SK-N-SH treated with all-trans-retinoic acid at 6 μM for 48 hours (cell line): Measurements from ENCODE around the gene SMAP1.

Experiments
- ATAC-seq: fragments of 200-7000 bp; cut with Tn5 transposase; 3 replicates; pipeline ENCODE4 v1.9.1; 2020; ENCODE audit warnings: mild to moderate bottlenecking, moderate library complexity
- ARNTL ChIP-seq: fragments of 450-650 bp; formaldehyde crosslinking; IDR thresholded peaks from 2 replicates; pipeline ENCODE4 v1.5.0; 2020; ENCODE audit warnings: low read depth, mild to moderate bottlenecking, moderate library complexity, borderline replicate concordance
- BACH2 ChIP-seq: fragments of 250-450 bp; sonication (Bioruptor Pico); IDR thresholded peaks from 2 replicates; pipeline ENCODE4 v1.9.0; 2021; ENCODE audit warnings: mild to moderate bottlenecking, borderline replicate concordance
- CSDC2 ChIP-seq: fragments of 250-450 bp; sonication (Bioruptor Pico); IDR thresholded peaks from 2 replicates; pipeline ENCODE4 v1.5.0; 2020; ENCODE audit warnings: mild to moderate bottlenecking, moderate library complexity
- ISL1 ChIP-seq: fragments of 250-450 bp; sonication (Bioruptor Pico); IDR thresholded peaks from 2 replicates; pipeline ENCODE4 v2.1.2; 2022; ENCODE audit warnings: mild to moderate bottlenecking, moderate library complexity
- OSR1 ChIP-seq: fragments of 250-450 bp; sonication (Bioruptor Pico); IDR thresholded peaks from 2 replicates; pipeline ENCODE4 v1.8.0; 2022; ENCODE audit warnings: moderate library complexity, mild to moderate bottlenecking, inconsistent platforms
- PPARA ChIP-seq: fragments of 250-450 bp; sonication (Bioruptor Pico); IDR thresholded peaks from 2 replicates; pipeline ENCODE4 v1.5.0; 2020; ENCODE audit warnings: mild to moderate bottlenecking, borderline replicate concordance
- RARB ChIP-seq: fragments of 250-450 bp; sonication (Bioruptor Pico); IDR thresholded peaks from 2 replicates; pipeline ENCODE4 v1.8.0; 2021; ENCODE audit warnings: mild to moderate bottlenecking, moderate library complexity
- SNAI2 ChIP-seq: fragments of 250-450 bp; sonication (Bioruptor Pico); IDR thresholded peaks from 2 replicates; pipeline ENCODE4 v1.5.0; 2020; ENCODE audit warnings: mild to moderate bottlenecking, moderate library complexity
- TCF4 ChIP-seq: fragments of 250-450 bp; sonication (Bioruptor Pico); IDR thresholded peaks from 2 replicates; pipeline ENCODE4 v1.8.0; 2021; ENCODE audit warnings: mild to moderate bottlenecking, moderate library complexity, borderline replicate concordance
- TOX ChIP-seq: fragments of 250-450 bp; sonication (Bioruptor Pico); IDR thresholded peaks from 2 replicates; pipeline ENCODE4 v1.8.0; 2021; ENCODE audit warnings: mild to moderate bottlenecking, moderate library complexity, borderline replicate concordance
- ZC3H10 ChIP-seq: fragments of 250-450 bp; sonication (Bioruptor Pico); IDR thresholded peaks from 2 replicates; pipeline ENCODE4 v1.5.1; 2021; ENCODE audit warnings: mild to moderate bottlenecking, moderate library complexity
- ZFP3 ChIP-seq: fragments of 250-450 bp; sonication (Bioruptor Pico); IDR thresholded peaks from 2 replicates; pipeline ENCODE4 v1.5.0; 2020; ENCODE audit warnings: mild to moderate bottlenecking, moderate library complexity
- ZFP30 ChIP-seq: fragments of 450-650 bp; formaldehyde crosslinking; IDR thresholded peaks from 2 replicates; pipeline ENCODE4 v1.5.0; 2022; ENCODE audit warnings: mild to moderate bottlenecking, moderate library complexity
- ZNF565 ChIP-seq: fragments of 450-650 bp; formaldehyde crosslinking; conservative IDR thresholded peaks from 2 replicates; pipeline ENCODE4 v1.5.0; 2020; ENCODE audit warnings: low read depth, mild to moderate bottlenecking, moderate library complexity
- ZNF70 ChIP-seq: fragments of 450-650 bp; formaldehyde crosslinking; IDR thresholded peaks from 2 replicates; pipeline ENCODE4 v1.5.0; 2020; ENCODE audit warnings: mild to moderate bottlenecking, moderate library complexity
- ZNF8 ChIP-seq: fragments of 450-650 bp; formaldehyde crosslinking; IDR thresholded peaks from 2 replicates; pipeline ENCODE4 v1.5.0; 2020; ENCODE audit warnings: mild to moderate bottlenecking, moderate library complexity
- TF ChIP-seq, protein P1 (sequence below): fragments of 250-450 bp; sonication (Bioruptor Pico); IDR thresholded peaks from 2 replicates; pipeline ENCODE4 v1.5.0; 2020; ENCODE audit warnings: mild to moderate bottlenecking, moderate library complexity
- TF ChIP-seq, protein P2 (sequence below): fragments of 250-450 bp; sonication (Bioruptor Pico); IDR thresholded peaks from 2 replicates; pipeline ENCODE4 v1.8.0; 2020; ENCODE audit warnings: mild to moderate bottlenecking, moderate library complexity, borderline replicate concordance
- TF ChIP-seq, protein P3 (sequence below): fragments of 250-450 bp; sonication (Bioruptor Pico); IDR thresholded peaks from 2 replicates; pipeline ENCODE4 v1.8.0; 2021; ENCODE audit warnings: low read depth, mild to moderate bottlenecking, moderate library complexity, borderline replicate concordance
- TF ChIP-seq, protein P4 (sequence below): fragments of 250-450 bp; sonication (Bioruptor Pico); IDR thresholded peaks from 2 replicates; pipeline ENCODE4 v1.5.1; 2020; ENCODE audit warnings: low read depth, mild to moderate bottlenecking, moderate library complexity

The SMAP1 gene

DNA sequence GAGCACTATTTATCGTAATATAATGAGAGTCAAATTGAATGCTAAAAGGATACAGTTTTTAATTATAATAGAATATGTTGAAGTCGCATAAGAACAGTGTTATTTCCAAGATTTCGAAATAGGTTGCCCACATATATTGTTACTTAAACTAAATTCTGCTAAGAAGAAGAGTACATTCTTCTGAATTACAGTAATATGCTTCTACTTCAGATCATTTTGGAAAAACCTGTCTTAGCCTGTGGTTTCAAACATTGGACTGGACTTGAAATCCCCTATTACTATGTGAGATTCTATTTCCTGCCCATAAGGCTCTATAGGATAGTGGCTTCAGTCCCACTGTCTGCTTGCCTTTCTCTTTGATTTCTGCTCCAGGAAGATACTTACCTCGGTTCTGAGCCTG, 152.0 kb downstream of the SMAP1 start (continued):
- TF ChIP-seq, protein P1, sequence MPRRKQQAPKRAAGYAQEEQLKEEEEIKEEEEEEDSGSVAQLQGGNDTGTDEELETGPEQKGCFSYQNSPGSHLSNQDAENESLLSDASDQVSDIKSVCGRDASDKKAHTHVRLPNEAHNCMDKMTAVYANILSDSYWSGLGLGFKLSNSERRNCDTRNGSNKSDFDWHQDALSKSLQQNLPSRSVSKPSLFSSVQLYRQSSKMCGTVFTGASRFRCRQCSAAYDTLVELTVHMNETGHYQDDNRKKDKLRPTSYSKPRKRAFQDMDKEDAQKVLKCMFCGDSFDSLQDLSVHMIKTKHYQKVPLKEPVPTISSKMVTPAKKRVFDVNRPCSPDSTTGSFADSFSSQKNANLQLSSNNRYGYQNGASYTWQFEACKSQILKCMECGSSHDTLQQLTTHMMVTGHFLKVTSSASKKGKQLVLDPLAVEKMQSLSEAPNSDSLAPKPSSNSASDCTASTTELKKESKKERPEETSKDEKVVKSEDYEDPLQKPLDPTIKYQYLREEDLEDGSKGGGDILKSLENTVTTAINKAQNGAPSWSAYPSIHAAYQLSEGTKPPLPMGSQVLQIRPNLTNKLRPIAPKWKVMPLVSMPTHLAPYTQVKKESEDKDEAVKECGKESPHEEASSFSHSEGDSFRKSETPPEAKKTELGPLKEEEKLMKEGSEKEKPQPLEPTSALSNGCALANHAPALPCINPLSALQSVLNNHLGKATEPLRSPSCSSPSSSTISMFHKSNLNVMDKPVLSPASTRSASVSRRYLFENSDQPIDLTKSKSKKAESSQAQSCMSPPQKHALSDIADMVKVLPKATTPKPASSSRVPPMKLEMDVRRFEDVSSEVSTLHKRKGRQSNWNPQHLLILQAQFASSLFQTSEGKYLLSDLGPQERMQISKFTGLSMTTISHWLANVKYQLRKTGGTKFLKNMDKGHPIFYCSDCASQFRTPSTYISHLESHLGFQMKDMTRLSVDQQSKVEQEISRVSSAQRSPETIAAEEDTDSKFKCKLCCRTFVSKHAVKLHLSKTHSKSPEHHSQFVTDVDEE (CRISPR knock-in tag), result no peak
- TF ChIP-seq ISL1 (CRISPR knock-in tag), result no peak
- TF ChIP-seq CSDC2 (CRISPR knock-in tag), result no peak
- no peak for TF ChIP-seq TOX (CRISPR knock-in tag)
- TF ChIP-seq ZNF565, result no peak
- no peak for TF ChIP-seq BACH2

DNA sequence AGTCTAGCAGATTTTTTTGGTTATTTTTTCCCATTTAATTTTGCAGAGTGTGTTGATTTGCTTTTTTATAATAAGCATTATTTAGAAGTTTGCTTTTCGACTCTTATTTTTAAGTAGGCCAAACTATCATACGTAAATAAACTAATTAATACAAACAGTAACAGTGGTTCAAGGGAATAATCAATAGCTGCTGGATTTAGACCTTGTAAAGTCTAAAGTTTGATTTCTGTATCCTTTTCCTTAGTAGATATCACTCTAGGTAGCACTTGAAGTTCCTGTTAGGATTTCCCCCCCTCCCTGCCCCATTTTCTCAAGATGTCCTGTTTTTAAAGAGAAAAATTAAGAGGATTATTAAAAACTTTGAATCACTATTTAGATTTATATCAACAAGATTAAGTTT, 153.1 kb downstream of the SMAP1 start:
- TF ChIP-seq ZNF8 (CRISPR knock-in tag), result no peak
- no peak for TF ChIP-seq SNAI2 (CRISPR knock-in tag)
- TF ChIP-seq TOX (CRISPR knock-in tag), result no peak
- no peak for TF ChIP-seq PPARA (CRISPR knock-in tag)
- no peak for TF ChIP-seq ARNTL (CRISPR knock-in tag)
- TF ChIP-seq ISL1 (CRISPR knock-in tag), result no peak
- TF ChIP-seq, protein P2, sequence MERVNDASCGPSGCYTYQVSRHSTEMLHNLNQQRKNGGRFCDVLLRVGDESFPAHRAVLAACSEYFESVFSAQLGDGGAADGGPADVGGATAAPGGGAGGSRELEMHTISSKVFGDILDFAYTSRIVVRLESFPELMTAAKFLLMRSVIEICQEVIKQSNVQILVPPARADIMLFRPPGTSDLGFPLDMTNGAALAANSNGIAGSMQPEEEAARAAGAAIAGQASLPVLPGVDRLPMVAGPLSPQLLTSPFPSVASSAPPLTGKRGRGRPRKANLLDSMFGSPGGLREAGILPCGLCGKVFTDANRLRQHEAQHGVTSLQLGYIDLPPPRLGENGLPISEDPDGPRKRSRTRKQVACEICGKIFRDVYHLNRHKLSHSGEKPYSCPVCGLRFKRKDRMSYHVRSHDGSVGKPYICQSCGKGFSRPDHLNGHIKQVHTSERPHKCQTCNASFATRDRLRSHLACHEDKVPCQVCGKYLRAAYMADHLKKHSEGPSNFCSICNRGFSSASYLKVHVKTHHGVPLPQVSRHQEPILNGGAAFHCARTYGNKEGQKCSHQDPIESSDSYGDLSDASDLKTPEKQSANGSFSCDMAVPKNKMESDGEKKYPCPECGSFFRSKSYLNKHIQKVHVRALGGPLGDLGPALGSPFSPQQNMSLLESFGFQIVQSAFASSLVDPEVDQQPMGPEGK (CRISPR knock-in tag), result no peak
- no peak for TF ChIP-seq BACH2
- no peak for TF ChIP-seq CSDC2 (CRISPR knock-in tag)
- ATAC-seq, result no peak

DNA sequence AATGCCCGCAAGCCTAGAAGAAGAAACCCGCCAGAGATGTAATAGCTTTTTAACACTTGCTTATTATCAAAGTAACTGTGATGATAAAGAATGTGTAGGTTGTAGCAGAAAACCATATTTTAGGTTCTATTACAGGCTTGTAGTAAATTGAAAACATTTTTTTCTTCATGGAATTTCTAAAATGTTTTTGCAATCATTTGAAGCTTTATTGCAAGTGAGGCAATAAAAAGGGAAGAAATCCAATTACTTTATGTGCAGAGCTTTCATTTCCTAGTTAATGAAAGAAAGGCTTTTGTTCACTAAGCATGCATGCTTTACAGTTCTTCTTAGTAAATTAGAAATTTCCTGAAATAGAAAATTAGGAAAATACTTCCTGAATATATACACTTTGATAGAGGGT, 154.1 kb downstream of the SMAP1 start:
- ATAC-seq, result no peak
- no peak for TF ChIP-seq ZNF70 (CRISPR knock-in tag)
- TF ChIP-seq ZNF8 (CRISPR knock-in tag), result no peak
- TF ChIP-seq, protein P3, sequence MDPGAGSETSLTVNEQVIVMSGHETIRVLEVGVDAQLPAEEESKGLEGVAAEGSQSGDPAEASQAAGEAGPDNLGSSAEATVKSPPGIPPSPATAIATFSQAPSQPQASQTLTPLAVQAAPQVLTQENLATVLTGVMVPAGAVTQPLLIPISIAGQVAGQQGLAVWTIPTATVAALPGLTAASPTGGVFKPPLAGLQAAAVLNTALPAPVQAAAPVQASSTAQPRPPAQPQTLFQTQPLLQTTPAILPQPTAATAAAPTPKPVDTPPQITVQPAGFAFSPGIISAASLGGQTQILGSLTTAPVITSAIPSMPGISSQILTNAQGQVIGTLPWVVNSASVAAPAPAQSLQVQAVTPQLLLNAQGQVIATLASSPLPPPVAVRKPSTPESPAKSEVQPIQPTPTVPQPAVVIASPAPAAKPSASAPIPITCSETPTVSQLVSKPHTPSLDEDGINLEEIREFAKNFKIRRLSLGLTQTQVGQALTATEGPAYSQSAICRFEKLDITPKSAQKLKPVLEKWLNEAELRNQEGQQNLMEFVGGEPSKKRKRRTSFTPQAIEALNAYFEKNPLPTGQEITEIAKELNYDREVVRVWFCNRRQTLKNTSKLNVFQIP (CRISPR knock-in tag), result no peak
- TF ChIP-seq, protein P2 (CRISPR knock-in tag), result no peak
- TF ChIP-seq TOX (CRISPR knock-in tag), result no peak
- no peak for TF ChIP-seq BACH2
- no peak for TF ChIP-seq CSDC2 (CRISPR knock-in tag)
- no peak for TF ChIP-seq TCF4 (CRISPR knock-in tag)
- TF ChIP-seq, protein P4, sequence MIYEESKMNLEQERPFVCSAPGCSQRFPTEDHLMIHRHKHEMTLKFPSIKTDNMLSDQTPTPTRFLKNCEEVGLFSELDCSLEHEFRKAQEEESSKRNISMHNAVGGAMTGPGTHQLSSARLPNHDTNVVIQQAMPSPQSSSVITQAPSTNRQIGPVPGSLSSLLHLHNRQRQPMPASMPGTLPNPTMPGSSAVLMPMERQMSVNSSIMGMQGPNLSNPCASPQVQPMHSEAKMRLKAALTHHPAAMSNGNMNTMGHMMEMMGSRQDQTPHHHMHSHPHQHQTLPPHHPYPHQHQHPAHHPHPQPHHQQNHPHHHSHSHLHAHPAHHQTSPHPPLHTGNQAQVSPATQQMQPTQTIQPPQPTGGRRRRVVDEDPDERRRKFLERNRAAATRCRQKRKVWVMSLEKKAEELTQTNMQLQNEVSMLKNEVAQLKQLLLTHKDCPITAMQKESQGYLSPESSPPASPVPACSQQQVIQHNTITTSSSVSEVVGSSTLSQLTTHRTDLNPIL (CRISPR knock-in tag), result no peak
- no peak for TF ChIP-seq OSR1 (CRISPR knock-in tag)
- no peak for TF ChIP-seq RARB (CRISPR knock-in tag)
- no peak for TF ChIP-seq ARNTL (CRISPR knock-in tag)
- TF ChIP-seq, protein P1 (CRISPR knock-in tag), result no peak
- TF ChIP-seq PPARA (CRISPR knock-in tag), result no peak
- no peak for TF ChIP-seq ZC3H10
- TF ChIP-seq ZFP30 (CRISPR knock-in tag), result no peak
- no peak for TF ChIP-seq ZFP3 (CRISPR knock-in tag)
